HEK293T (cell line): ENCODE measurements around the gene ARMC9.

Source experiments
- FOXK2 ChIP-seq: fragments of 450-650 bp; IDR thresholded peaks from 2 replicates; pipeline ENCODE4 v1.6.1; 2016; ENCODE audit warnings: mild to moderate bottlenecking
- HDGF ChIP-seq: fragments of 450-650 bp; IDR thresholded peaks from 2 replicates; pipeline ENCODE4 v1.6.1; 2017; ENCODE audit warnings: antibody characterized with exemption, borderline replicate concordance
- SP1 ChIP-seq: fragments of 450-650 bp; IDR thresholded peaks from 2 replicates; pipeline ENCODE4 v1.6.1; 2017
- TARDBP ChIP-seq: fragments of 450-650 bp; IDR thresholded peaks from 2 replicates; pipeline ENCODE4 v1.6.1; 2016

DNA sequence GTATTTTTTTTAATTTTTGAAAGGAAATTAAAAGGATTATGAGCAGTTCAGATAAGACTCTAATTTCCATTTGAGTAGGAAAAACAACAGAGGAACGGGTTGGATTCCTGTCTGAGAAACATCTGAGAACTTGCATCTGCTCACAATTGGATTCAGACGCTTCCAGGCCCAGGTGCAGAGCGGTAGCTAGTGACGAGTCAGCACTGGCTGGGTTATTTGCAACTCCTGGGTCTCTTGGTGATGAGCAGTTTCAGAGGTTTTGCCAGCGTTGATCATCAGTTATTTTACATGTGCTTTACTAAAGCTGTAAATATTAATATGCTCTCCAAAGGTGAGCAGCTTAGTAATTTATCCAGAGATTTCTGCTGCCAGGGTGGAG, 158.0 kb downstream of the ARMC9 start:
- TF ChIP-seq FOXK2, result no peak
- no peak for TF ChIP-seq HDGF
- no peak for TF ChIP-seq SP1
- no peak for TF ChIP-seq TARDBP
